Nephron (organoid): ENCODE results near the gene ARHGAP26.

ENCODE experiments used
- H3K27ac Mint-ChIP-seq, 3 experiments: 2 replicates each; pipeline ENCODE4 v1.8.0; 2020; ENCODE audit warnings: mixed read lengths in 3 of 3, mild to moderate bottlenecking in 2 of 3, moderate library complexity in 1 of 3
- H3K27me3 Mint-ChIP-seq: 2 replicates; pipeline ENCODE4 v1.8.0; 2021; ENCODE audit warnings: low read depth, mild to moderate bottlenecking, moderate library complexity, mixed read lengths
- H3K36me3 Mint-ChIP-seq: 2 replicates; pipeline ENCODE4 v1.8.0; 2020; ENCODE audit warnings: low read depth, mixed read lengths
- H3K4me1 Mint-ChIP-seq: 2 replicates; pipeline ENCODE4 v1.8.0; 2020; ENCODE audit warnings: mixed read lengths
- H3K4me3 Mint-ChIP-seq, 3 experiments: 2 replicates each; pipeline ENCODE4 v1.8.0; 2020; ENCODE audit warnings: mild to moderate bottlenecking in 3 of 3, mixed read lengths in 3 of 3, moderate library complexity in 2 of 3
- H3K9me3 Mint-ChIP-seq: 2 replicates; pipeline ENCODE4 v1.8.0; 2020; ENCODE audit warnings: mixed read lengths
- CTCF ChIP-seq, 3 experiments: fragments of 200-600 bp; sonication (generic); IDR thresholded peaks; one replicate each; pipeline ENCODE4 v1.5.0; 2021; ENCODE audit warnings: antibody characterized with exemption in 3 of 3; ENCODE audit not compliant: unreplicated experiment in 3 of 3

Gene ARHGAP26

DNA sequence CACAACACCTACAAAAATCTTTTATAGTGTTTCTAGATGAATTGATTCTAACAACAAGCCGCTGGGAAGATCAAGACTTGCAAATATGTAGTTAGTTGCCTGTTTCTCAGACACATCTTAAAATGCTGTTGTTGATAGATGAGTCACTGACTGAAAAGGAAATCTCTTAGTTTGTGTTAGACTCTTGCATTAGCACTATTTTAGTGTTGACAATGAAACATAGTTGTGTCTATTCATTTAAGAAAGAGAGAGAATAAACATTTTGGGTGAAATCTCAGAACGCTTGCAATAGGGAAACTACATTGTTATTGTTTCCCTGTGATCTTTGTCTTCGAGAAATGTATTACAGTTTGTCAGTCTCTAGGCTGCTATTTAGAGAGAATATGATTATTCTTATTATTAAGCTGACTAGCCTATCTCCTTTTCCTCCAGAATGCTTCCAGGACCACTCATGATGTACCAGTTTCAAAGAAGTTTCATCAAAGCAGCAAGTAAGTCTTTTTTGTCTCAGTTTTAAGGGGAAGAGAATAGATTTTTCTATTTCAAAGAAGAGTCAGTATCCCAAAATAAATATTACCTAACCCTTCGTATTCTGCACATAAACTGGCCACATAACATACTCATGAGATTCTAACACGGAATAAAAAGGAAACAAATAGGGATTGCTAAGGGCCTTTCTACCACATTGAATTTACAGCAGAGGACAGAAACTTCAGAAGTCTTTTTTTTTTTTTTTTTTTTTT is 285.6 kb downstream of the ARHGAP26 start:
- Mint-ChIP-seq H3K4me1 (peaks cover 72% of the 10 kb centered on the region), H3K36me3 (peaks cover 3% of the 10 kb centered on the region), H3K27ac (peak overlapping the region in 1 of 3 experiments; percentile 3), H3K4me3 (no peak overlapping the region), H3K27me3 (peaks cover 6% of the 10 kb centered on the region), H3K9me3 (no peaks in the 10 kb centered on the region)
- no peak for TF ChIP-seq CTCF (IDR thresholded peaks at IDR 0.05; ENCODE audit: unreplicated experiment in 3 of 3)

DNA sequence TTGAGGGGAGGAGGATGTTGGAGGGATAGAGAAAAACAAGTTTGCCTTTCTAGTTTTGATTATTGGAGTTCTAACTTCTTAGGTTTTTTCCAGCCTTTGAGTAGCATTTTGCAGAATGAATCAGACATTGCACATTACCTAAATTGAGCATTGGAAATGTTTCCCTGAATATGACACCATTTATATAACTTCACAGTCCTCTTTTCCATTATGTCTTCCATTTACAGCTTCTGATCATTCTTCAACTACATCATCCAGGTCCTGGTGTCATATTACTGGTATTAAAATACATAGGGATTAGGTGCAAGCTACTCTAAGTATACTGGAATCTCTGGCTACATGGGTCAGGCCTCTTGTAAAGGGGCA is 286.1 kb downstream of the ARHGAP26 start:
- Mint-ChIP-seq H3K9me3 (no peaks in the 10 kb centered on the region), H3K4me3 (no peak overlapping the region), H3K4me1 (peaks cover 74% of the 10 kb centered on the region), H3K27me3 (peaks cover 6% of the 10 kb centered on the region), H3K36me3 (peaks cover 3% of the 10 kb centered on the region), H3K27ac (no peak overlapping the region)
- TF ChIP-seq CTCF (IDR thresholded peaks at IDR 0.05; ENCODE audit: unreplicated experiment in 3 of 3) = no peak

DNA sequence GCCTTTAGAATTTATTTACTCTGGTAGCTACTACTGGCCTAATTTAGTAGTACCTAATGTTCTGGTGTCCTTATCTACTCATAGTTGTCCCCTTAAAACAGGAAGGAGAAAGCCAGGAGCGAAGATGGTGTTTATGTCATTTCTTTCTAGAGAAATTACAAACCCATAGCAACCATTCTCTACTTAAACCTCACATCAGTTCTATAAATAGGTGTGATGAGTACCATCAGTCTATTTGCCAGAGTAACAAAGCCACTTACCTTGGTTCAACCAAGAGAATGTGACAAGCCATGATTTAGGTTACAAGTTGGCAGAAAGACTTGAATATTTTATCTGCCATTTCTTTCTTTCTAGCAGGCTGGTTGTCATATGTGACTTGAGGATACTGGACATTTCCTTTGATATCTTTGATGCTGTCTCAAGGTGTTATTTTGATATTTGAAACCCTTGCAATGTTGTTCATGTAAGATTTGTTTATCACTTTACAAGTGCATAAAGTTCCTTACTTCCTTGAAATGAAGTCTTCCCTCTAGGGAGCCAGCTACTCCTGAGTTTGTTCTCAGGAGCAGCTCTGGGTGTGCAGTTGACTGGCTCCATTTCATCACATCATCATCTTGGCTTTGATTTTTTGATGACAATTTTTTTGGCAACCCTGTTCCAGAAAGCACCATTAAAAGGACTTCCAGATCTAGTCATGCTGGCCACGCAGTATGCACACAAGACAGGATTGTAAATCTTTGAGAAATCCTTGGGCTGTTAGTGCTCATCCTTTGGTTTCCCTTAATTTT is 286.8 kb downstream of the ARHGAP26 start:
- no peak overlapping the region for H3K4me3 Mint-ChIP-seq
- peaks cover 74% of the 10 kb centered on the region for H3K4me1 Mint-ChIP-seq
- peaks cover 3% of the 10 kb centered on the region for H3K36me3 Mint-ChIP-seq
- no peak overlapping the region for H3K27ac Mint-ChIP-seq
- no peak for TF ChIP-seq CTCF (IDR thresholded peaks at IDR 0.05; ENCODE audit: unreplicated experiment in 3 of 3)
- no peaks in the 10 kb centered on the region for H3K9me3 Mint-ChIP-seq
- H3K27me3 Mint-ChIP-seq = peaks cover 6% of the 10 kb centered on the region

DNA sequence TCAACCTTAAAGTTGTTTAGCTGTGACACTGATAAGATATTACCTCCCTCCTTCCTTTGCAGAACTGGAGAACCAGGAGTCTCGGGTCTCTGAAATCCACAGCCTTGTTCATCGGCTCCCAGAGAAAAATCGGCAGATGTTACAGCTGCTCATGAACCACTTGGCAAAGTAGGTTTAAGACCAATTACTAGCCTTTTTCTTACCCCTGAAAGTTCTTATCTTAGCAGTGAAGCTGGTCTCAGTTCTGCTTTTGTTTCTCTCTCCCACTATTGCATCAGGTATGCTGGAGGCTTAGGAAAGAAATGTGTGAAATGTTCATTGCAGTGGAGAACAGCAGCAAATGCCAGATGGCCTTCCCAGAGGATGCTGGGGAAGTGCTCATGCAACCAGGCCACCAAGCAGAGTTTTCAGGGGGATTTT is 287.4 kb downstream of the ARHGAP26 start:
- no peak overlapping the region for H3K4me3 Mint-ChIP-seq
- H3K27me3 Mint-ChIP-seq = peaks cover 6% of the 10 kb centered on the region
- H3K27ac Mint-ChIP-seq = peak overlapping the region in 1 of 3 experiments; percentile 36
- H3K36me3 Mint-ChIP-seq = peaks cover 3% of the 10 kb centered on the region
- peaks cover 79% of the 10 kb centered on the region for H3K4me1 Mint-ChIP-seq
- TF ChIP-seq CTCF (IDR thresholded peaks at IDR 0.05; ENCODE audit: unreplicated experiment in 3 of 3) = no peak
- no peaks in the 10 kb centered on the region for H3K9me3 Mint-ChIP-seq

GRCh38 chr5:143059355-143059754 is 289.2 kb downstream of the ARHGAP26 start:
- Mint-ChIP-seq H3K9me3 (no peaks in the 10 kb centered on the region), H3K36me3 (peaks cover 1% of the 10 kb centered on the region), H3K27me3 (peaks cover 6% of the 10 kb centered on the region), H3K4me3 (no peak overlapping the region), H3K27ac (peak overlapping the region in 1 of 3 experiments; percentile 89), H3K4me1 (peaks cover 79% of the 10 kb centered on the region)
- TF ChIP-seq CTCF (IDR thresholded peaks at IDR 0.05; ENCODE audit: unreplicated experiment in 3 of 3) = no peak
